Renal cortical epithelial cell (primary cell): ENCODE results near the gene TNFRSF1B. TPM values are rescaled to one million over a fixed set of nuclear protein-coding genes. Genes with fewer than 3 reads are reported as not detected.

Source experiments
- DNase-seq: peaks from one replicate; pipeline ENCODE4 v3.0.0-alpha.2; 2011; ENCODE audit warnings: low read depth
- total RNA-seq: library from RNA; depleted of rRNA; stranded (reverse); fragments of >200 nt; gene quantifications from 2 replicates; pipeline ENCODE4 v1.2.3, GENCODE V29; 2014

The TNFRSF1B gene
- total RNA-seq, 1 donor from 2014 or later, result 1.6 TPM

DNA sequence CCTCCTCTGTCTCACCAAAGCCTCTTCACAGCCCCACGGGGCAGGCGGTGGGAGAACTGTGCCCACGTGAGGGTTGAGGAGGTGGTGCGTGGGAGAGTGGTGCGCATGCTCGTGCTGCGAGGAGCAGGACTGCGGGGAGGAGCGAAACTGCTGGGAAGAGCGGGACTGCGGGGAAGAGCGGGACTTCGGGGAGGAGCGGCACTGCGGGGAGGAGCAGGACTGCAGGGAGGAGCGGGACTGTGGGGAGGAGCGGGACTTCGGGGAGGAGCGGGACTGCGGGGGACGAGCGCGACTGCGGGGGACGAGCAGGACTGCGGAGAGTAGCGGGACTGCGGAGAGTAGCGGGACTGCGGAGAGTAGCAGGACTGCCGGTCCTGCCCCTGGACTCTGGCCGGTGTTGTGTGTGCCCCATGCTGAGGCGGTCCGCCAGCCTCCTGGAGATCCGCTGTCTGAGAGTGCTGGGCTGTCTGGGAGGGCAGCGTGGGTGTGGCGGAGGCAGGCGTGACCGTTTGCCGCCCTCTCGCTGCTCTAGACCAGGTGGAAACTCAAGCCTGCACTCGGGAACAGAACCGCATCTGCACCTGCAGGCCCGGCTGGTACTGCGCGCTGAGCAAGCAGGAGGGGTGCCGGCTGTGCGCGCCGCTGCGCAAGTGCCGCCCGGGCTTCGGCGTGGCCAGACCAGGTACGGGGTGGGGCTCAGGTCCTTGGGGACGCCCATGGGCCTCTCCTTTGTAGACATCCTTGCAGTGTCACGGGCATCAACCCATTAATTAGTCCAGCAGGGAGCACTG is 24.6 kb downstream of the TNFRSF1B start:
- no peak for DNase-seq

DNA sequence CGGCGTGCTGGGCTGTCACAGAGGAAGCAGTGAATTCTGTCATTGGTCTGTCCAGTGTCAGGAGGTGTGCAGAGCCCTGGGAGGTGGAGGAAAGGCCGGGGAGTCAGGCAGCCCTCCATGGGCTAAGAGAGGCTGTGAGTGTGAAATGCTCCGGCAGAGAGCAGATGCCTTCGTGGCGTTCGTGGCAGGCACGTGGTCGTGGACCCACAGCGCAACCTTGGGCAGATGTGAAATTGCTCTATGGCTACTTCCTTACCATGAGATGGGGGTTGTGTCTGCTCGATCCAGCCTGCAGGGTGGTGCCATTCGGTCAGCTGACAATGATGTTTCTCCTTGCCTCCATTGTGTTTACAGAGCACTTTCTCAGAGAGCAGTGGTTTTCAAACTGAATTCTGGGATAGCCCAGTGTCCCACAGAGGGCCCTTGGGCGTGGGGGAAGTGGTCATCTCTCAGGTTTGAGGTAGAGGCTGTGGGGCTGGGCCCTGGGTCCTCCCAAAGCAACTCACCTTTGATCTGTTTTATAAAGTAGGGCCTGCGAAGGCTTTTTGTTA is 27.9 kb downstream of the TNFRSF1B start:
- DNase-seq, result no peak

DNA sequence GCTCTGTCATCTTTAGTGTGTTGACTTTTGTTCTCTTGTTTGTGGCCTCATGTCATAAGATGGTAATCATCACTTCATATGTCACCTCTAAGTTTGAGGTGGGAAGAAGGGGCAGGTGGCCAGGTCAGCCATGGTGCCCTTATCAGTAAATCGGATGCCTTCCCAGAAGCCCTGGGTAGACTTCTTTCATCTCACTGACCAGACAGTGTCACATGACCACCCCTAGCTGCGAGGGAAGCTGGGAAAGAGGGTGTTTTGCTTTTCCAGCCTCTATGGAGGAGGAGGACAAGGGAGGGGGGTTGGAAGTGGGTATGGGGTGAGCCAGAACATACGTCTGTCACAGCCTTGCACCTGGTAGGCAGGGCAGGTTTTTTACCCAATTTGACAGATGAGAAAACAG is 28.6 kb downstream of the TNFRSF1B start:
- no peak for DNase-seq

DNA sequence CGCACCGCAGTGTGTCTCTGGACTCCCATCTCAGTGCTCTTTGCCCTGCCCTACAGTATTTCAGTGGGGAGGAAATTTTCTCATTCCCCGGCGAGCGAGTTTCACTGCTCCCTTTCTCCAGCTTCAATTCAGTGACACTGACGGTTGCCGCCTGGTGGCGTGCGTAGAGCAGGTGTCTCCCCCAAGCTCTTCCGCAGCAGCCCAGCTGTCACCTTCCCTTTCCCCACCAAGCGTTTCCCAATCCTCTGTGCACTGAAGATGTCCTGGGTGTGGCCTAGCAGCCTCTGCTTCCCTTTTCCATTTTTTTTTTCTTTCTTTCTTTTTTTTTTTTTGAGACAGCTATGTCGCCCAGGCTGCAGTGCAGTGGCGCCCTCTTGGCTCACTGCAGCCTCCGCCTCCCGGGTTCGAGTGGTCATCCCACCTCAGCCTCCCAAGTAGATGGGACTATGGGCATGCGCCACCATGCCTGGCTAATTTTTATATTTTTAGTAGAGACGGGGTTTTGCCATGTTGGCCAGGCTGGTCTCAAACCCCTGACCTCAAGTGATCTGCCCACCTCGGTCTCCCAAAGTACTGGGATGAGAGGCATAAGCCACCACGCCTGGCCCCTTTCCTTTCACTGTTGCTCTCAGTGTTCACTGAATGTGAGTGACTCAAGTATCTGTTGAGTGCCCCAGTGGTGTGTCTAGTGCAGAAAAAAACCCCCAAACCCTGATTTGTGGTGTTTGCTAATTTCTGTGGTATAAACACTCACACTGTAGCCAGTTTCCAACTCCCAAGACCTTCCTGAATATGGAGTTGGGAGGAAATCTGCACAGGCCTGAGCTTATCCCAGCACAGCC is 30.1 kb downstream of the TNFRSF1B start:
- no peak for DNase-seq

DNA sequence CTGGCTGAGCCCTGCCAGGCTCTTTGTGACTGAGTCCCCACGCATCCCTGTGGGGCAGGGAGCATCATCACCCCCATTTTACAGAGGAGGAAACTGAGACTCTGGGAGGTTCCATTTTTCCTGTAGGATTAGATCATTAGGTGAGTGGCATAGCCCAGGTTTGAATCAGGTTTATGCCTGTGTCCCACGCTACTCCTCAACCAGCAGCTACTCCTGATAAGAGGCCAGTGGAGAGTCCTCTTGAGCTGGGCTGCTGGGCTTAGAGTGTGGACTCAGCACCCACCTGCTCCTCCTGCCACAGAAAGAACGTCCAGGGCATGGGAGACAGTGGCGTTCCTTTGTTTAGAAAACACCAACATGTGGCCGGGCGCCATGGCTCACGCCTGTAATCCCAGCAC is 30.7 kb downstream of the TNFRSF1B start:
- no peak for DNase-seq

DNA sequence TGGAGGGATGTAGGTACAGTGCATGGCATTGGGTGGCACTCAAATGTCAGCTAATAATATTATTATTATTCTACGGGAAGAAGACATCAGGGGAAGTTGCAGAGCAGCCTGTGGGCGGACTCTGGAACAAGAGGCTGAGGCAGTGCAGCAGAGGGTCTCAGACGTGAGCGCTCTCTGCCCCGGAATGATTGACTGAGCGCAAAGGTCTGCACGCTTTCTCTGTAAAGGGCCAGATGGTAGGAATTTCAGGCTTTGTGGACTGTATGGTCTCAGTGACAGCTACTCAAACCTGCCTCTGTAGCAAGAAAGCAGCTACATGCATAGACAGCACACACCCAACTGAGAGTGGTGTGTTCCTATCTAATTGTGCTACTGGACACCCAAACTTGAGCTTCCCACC is 33.4 kb downstream of the TNFRSF1B start:
- DNase-seq, result no peak

DNA sequence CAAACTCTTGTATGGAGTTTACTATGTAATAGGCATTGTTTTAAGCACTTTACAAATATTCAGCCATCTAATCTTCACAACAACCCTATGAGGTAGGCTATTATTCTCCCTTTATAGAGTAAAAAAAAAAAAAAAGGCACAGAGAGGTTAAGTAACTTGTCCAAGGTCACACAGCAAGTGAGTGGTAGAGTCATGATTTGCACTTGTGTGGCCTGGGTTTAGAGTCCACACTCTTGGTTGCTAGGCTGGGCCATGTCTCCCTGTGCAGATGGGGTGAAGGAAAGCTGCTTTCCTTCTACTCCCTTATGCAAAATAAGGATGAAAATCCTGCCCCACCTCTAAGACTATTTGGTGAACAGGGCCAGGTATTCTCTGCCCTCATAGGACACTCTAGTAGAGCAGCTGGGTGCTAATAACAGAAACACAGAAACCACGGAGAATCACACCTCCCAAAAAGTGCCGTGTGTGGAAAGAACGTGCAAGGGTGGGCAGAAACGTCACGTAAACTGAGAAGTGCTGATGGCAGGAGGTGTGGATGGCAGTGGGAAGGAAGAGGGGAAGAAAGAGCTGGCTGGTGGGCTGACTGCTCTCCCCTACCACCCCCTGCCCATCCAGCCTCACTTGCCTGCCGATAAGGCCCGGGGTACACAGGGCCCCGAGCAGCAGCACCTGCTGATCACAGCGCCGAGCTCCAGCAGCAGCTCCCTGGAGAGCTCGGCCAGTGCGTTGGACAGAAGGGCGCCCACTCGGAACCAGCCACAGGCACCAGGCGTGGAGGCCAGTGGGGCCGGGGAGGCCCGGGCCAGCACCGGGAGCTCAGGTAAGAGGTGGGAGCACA is 34.8 kb downstream of the TNFRSF1B start:
- no peak for DNase-seq

DNA sequence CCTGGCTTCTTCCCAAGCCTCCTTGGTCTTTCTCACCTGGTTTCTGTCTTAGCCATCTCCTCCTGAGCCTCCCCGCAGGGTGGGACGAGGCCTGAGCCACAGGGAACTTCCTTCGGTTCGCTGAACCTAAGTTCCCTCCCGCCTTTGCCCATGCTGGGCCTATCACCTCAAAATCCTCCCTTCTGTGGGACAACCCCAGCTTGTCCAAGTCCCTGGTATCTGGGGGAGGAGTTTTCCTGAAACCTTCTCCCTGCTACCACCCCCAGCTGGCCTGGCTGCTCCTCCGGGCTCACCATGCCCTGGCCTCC is 35.4 kb downstream of the TNFRSF1B start:
- no peak for DNase-seq

DNA sequence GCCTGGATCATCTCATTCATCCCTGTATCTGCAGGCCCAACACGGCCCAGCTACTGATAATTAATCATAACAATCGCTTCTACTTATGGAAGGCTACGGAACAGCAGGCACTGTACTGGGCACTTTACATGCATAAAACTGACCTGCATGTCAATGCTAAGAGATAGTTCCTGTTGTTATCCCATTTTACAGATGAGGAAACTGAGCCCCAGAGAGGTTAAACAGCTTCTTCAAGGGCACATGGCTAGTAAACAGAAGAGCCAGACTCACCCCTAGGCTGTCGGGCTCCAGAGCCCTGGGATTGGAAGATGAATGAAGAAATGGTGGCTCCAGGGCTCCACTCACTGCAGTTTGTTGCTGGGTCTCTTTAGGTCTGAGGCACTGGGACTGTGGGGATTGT is 35.8 kb downstream of the TNFRSF1B start:
- no peak for DNase-seq

DNA sequence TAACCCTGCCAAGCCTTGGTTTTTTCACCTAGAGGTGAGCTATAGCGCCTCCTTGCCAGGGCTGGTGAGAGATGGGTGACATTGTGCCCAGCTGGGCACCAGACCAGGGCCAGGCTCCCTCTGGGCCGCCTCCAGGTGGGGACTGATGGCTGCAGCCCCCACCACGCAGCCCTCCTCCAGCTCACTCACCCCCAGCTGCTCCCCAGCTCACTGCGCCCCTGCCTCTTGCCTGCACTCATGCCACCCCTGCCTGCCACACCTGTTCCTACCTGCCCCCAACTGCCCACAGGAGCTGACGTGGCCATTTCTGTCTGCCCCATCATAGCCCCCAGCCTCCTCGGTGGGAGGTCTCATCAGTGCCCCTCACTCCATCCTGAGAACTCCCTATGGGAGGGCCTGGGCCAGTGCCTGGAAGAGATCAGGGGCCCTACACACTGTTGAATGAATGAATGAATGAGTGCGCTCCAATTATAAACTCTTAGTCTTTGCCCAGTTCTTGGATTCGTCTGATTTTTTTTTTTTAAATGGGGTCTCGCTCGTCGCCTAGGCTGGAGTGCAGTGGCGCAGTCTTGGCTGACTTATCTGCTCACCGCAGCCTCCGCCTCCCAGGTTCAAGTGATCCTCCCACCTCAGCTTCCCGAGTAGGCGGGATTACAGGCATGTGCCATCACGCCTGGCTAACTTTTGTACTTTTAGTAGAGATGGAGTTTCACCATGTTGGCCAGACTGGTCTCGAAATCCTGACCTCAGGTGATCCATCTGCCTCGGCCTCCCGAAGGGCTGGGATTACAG is 36.6 kb downstream of the TNFRSF1B start:
- DNase-seq, result no peak

DNA sequence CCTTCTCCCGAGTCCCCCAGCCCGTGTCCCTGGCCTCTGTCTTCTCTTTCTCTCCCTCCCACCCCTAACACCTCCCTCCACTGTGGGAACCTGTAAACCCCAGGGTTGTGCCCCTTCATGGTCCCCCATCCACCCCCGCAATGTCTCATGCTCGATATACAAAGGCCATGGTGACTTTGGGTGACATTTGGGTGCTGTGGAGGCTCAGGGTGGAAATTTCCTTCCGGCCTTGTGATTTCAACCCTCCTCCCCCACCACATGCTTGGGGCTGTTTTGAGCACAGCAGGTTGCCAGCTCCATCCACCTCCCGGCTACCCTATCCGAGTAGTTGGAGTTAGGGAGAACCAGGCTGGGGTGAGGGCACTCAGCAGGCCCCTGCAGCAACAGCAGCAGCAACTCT is 37.3 kb downstream of the TNFRSF1B start:
- DNase-seq, result no peak

DNA sequence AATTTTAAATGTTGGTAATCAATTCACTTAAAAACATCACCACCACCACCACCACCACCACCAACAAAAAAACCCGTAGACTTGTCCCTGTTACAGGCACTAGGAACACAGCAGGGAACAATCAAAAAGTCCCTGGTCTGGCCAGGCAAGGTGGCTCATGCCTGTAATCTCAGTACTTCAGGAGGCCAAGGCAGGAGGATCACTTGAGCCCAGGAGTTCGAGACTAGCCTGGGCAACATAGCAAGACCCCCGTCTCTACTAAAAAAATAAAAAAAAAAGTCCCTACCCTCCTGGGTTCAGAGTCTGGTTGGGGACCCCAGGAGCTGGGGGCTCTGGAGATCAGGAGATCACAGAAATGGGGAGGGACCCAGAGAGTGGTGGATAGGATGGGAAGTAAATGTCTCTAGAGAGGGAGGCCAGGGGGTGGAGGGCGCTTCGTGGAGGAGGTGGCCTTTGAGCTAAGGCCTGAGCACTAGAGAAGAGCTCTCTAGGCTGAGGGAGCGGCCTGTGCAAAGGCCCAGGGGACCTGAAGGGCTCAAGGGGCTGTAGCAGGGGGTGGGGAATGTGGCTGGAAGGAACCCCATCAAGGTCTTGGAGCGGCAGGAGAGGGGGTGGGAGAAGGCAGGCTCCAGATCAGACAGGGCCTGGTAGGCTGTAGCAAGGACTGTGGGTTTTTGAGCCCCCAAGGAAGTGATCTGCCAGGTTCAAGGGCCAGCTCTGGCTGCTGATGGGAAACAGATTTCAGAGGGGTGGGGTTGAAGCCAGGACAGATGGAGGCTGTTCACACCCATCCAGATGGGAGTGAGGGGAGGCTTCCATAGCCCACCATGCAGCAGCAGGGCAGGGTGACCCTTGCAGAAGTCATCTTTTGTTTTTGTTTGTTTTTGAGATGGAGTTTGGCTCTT is 38.2 kb downstream of the TNFRSF1B start:
- no peak for DNase-seq

DNA sequence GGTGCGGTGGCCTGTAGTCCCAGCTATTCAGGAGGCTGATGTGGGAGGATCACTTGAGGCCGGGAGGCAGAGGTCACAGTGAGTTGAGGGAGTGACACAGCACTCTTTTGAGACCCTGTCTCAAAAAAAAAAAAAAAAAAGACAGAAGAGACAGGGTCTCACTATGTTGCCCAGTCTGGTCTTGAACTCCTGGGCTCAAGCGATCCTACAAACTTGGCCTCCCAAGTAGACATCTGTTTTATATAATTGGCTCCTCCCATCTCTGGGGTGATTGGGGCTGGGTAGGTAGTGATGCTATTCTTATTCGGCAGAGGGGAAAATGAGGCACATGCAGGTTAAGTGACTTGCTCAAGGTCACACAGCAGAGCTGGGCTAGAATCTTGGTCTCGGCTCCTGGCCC is 39.4 kb downstream of the TNFRSF1B start:
- DNase-seq, result no peak

DNA sequence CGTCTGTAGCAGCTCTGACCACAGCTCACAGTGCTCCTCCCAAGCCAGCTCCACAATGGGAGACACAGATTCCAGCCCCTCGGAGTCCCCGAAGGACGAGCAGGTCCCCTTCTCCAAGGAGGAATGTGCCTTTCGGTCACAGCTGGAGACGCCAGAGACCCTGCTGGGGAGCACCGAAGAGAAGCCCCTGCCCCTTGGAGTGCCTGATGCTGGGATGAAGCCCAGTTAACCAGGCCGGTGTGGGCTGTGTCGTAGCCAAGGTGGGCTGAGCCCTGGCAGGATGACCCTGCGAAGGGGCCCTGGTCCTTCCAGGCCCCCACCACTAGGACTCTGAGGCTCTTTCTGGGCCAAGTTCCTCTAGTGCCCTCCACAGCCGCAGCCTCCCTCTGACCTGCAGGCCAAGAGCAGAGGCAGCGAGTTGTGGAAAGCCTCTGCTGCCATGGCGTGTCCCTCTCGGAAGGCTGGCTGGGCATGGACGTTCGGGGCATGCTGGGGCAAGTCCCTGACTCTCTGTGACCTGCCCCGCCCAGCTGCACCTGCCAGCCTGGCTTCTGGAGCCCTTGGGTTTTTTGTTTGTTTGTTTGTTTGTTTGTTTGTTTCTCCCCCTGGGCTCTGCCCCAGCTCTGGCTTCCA is 40.1 kb downstream of the TNFRSF1B start:
- DNase-seq, result no peak

DNA sequence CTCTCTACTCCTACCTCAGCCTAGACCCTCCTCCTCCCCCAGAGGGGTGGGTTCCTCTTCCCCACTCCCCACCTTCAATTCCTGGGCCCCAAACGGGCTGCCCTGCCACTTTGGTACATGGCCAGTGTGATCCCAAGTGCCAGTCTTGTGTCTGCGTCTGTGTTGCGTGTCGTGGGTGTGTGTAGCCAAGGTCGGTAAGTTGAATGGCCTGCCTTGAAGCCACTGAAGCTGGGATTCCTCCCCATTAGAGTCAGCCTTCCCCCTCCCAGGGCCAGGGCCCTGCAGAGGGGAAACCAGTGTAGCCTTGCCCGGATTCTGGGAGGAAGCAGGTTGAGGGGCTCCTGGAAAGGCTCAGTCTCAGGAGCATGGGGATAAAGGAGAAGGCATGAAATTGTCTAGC is 41.5 kb downstream of the TNFRSF1B start:
- DNase-seq, result no peak

DNA sequence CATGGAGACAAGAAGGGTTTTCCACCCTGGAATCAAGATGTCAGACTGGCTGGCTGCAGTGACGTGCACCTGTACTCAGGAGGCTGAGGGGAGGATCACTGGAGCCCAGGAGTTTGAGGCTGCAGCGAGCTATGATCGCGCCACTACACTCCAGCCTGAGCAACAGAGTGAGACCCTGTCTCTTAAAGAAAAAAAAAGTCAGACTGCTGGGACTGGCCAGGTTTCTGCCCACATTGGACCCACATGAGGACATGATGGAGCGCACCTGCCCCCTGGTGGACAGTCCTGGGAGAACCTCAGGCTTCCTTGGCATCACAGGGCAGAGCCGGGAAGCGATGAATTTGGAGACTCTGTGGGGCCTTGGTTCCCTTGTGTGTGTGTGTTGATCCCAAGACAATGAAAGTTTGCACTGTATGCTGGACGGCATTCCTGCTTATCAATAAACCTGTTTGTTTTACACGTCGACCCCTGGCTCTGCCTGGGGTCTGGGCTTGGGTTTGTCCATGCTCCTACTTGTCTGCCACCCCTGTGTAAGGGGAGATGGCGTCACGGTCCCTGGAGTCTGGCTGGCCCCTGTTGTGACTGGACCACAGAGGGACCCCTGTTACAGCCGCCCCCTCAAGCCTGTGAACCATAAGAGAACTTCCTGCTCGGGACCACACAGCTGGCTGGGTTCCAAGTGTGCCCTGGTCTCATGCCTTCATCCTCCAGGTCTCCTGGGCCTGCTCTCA is 42.1 kb downstream of the TNFRSF1B start:
- peak; percentile 42 for DNase-seq

DNA sequence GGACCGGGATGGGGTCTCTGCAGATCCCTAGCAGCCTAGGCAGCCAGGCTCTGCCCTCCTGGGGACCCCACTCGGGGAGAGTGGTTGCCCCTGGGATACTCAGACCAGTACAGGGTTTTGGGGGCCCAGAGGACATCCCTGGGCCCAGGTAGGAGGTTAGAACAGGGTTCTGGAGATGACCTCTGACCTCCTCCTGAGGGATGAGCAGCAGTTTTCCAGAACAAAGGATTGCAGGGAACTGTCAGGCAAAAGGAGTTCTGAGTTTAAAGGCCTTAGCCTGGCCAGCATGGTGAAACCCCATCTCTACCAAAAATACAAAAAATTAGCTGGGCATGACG is 42.7 kb downstream of the TNFRSF1B start:
- no peak for DNase-seq

DNA sequence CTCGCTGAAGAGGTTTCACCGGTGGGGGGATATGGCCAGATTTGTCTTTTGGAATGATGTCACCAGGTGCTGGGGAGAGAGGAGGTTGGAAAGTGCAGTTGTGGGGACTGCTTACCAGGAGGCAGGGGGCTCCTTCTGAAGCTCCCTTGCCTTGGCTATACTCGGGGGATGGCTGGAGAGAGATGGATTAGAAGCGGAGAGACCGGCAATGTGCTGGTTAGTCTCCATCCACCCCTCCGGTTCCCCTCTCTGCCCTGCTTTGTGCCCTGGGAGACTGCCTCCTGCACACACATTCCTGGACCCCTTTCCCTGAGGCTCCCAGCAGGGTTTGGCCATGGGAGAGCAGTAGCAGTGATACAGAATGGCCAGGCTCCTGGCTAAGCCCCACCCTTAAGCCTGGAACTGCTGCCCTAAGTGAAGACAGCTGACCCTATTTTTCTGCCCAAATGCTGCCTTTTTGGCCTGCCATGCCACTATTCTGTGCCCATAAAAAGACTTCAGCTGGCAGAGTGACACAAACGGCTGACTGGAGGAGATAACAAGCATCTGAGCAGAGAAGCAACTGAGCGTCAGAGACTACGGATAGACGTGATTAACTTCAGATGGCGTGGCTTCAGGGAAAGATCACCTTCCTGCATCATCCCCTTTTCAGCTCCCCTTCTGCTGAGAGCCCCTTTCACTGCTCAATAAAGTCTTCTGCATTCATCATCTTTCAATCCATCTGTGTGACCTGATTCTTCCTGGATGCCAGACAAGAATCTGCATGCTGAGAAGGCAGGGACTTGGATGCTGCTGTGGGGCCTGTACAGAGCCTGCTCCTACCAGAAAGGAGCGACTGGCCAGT is 48.5 kb downstream of the TNFRSF1B start:
- DNase-seq, result no peak
